Neural cell (in vitro differentiated cells): Measurements from ENCODE around the gene PLPP1.

Experiments
- EP300 ChIP-seq: fragments of 450-650 bp; conservative IDR thresholded peaks from 2 replicates; pipeline ENCODE4 v1.6.1; 2014; ENCODE audit warnings: antibody characterized with exemption, mild to moderate bottlenecking, moderate library complexity; ENCODE audit not compliant: poor library complexity, severe bottlenecking
- EZH2 ChIP-seq: fragments of 200-600, 300-800 bp; shearing (Covaris generic), sonication (generic); IDR thresholded peaks from 2 replicates; pipeline ENCODE4 v1.6.1; 2014; ENCODE audit warnings: antibody characterized with exemption, low read length, borderline replicate concordance, mild to moderate bottlenecking; ENCODE audit not compliant: insufficient read depth, poor library complexity, severe bottlenecking
- MXI1 ChIP-seq: fragments of 450-650 bp; conservative IDR thresholded peaks from 2 replicates; pipeline ENCODE4 v1.6.1; 2014; ENCODE audit warnings: antibody characterized with exemption, mild to moderate bottlenecking; ENCODE audit not compliant: poor library complexity, severe bottlenecking
- POLR2AphosphoS5 ChIP-seq: IDR thresholded peaks from 2 replicates; pipeline ENCODE4 v1.6.1; 2012
- RAD21 ChIP-seq: fragments of 450-650 bp; conservative IDR thresholded peaks from 2 replicates; pipeline ENCODE4 v1.6.1; 2014; ENCODE audit warnings: antibody characterized with exemption, mild to moderate bottlenecking, moderate library complexity
- SMC3 ChIP-seq: fragments of 450-650 bp; conservative IDR thresholded peaks from 2 replicates; pipeline ENCODE4 v1.6.1; 2014; ENCODE audit warnings: antibody characterized with exemption, mild to moderate bottlenecking, moderate library complexity; ENCODE audit not compliant: poor library complexity
- TAF1 ChIP-seq: IDR thresholded peaks from 2 replicates; pipeline ENCODE4 v1.6.1; 2012; ENCODE audit warnings: low read depth
- TF ChIP-seq, protein P1 (sequence below): fragments of 450-650 bp; IDR thresholded peaks from 2 replicates; pipeline ENCODE4 v1.5.1; 2014; ENCODE audit warnings: antibody characterized with exemption, mild to moderate bottlenecking, moderate library complexity; ENCODE audit not compliant: poor library complexity, severe bottlenecking
- TF ChIP-seq, protein P2 (sequence below): IDR thresholded peaks from 2 replicates; pipeline ENCODE4 v1.6.1; 2012; ENCODE audit warnings: borderline replicate concordance

DNA sequence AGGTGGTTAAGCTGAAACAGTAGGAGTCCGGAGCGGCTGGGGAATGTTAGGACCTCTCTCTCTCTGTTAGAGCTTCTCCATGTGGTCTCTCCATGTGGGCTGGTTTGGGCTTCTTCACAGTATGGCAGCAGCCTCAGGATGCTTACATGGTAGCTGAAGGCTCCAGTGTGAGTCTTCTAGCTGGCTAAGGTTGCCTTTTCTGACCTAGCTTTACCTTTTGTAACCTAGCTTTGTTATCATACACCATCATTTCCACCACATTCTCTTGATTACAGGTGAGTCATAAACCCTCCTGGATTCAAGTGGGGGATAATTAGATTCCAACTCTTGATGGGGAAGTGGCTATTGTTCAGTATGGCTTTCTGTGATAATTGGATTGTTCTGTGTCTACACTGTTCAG is 128.5 kb downstream of the PLPP1 start:
- TF ChIP-seq MXI1: no peak
- TF ChIP-seq, protein P1, sequence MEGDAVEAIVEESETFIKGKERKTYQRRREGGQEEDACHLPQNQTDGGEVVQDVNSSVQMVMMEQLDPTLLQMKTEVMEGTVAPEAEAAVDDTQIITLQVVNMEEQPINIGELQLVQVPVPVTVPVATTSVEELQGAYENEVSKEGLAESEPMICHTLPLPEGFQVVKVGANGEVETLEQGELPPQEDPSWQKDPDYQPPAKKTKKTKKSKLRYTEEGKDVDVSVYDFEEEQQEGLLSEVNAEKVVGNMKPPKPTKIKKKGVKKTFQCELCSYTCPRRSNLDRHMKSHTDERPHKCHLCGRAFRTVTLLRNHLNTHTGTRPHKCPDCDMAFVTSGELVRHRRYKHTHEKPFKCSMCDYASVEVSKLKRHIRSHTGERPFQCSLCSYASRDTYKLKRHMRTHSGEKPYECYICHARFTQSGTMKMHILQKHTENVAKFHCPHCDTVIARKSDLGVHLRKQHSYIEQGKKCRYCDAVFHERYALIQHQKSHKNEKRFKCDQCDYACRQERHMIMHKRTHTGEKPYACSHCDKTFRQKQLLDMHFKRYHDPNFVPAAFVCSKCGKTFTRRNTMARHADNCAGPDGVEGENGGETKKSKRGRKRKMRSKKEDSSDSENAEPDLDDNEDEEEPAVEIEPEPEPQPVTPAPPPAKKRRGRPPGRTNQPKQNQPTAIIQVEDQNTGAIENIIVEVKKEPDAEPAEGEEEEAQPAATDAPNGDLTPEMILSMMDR: no peak
- TF ChIP-seq, protein P2, sequence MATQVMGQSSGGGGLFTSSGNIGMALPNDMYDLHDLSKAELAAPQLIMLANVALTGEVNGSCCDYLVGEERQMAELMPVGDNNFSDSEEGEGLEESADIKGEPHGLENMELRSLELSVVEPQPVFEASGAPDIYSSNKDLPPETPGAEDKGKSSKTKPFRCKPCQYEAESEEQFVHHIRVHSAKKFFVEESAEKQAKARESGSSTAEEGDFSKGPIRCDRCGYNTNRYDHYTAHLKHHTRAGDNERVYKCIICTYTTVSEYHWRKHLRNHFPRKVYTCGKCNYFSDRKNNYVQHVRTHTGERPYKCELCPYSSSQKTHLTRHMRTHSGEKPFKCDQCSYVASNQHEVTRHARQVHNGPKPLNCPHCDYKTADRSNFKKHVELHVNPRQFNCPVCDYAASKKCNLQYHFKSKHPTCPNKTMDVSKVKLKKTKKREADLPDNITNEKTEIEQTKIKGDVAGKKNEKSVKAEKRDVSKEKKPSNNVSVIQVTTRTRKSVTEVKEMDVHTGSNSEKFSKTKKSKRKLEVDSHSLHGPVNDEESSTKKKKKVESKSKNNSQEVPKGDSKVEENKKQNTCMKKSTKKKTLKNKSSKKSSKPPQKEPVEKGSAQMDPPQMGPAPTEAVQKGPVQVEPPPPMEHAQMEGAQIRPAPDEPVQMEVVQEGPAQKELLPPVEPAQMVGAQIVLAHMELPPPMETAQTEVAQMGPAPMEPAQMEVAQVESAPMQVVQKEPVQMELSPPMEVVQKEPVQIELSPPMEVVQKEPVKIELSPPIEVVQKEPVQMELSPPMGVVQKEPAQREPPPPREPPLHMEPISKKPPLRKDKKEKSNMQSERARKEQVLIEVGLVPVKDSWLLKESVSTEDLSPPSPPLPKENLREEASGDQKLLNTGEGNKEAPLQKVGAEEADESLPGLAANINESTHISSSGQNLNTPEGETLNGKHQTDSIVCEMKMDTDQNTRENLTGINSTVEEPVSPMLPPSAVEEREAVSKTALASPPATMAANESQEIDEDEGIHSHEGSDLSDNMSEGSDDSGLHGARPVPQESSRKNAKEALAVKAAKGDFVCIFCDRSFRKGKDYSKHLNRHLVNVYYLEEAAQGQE: no peak
- TF ChIP-seq POLR2AphosphoS5: no peak
- TF ChIP-seq EP300: no peak
- TF ChIP-seq SMC3: no peak
- TF ChIP-seq EZH2: no peak
- TF ChIP-seq RAD21: no peak
- no peak for TF ChIP-seq TAF1
